ENCODE results near the gene C16orf46.

C16orf46 gene

GRCh38 chr16:81073560-81074330, 3.3 kb downstream of the C16orf46 start:
- TF ChIP-seq ZFX (IDR thresholded peaks at IDR 0.05; ENCODE audit: borderline replicate concordance) (no peak), CTCF (IDR thresholded peaks at IDR 0.05) (no peak)
- no peak overlapping the region for H3K27ac ChIP-seq

- no peak overlapping the region for H3K27ac ChIP-seq
- TF ChIP-seq ZFX (IDR thresholded peaks at IDR 0.05; ENCODE audit: borderline replicate concordance) (no peak), CTCF (IDR thresholded peaks at IDR 0.05) (no peak)
Observed at GRCh38 chr16:81071805-81072204, 5.2 kb downstream of the C16orf46 start.

- no peak overlapping the region for H3K27ac ChIP-seq
- TF ChIP-seq CTCF (IDR thresholded peaks at IDR 0.05) (no peak), ZFX (IDR thresholded peaks at IDR 0.05; ENCODE audit: borderline replicate concordance) (no peak)
Observed at GRCh38 chr16:81070979-81071378, 6.1 kb downstream of the C16orf46 start.

- no peak for TF ChIP-seq CTCF (IDR thresholded peaks at IDR 0.05)
- no peak for TF ChIP-seq ZFX (IDR thresholded peaks at IDR 0.05; ENCODE audit: borderline replicate concordance)
- H3K27ac ChIP-seq = no peak overlapping the region
Observed at GRCh38 chr16:81069063-81069462, 8.0 kb downstream of the C16orf46 start.

- TF ChIP-seq ZFX (IDR thresholded peaks at IDR 0.05; ENCODE audit: borderline replicate concordance) (no peak), CTCF (IDR thresholded peaks at IDR 0.05) (no peak)
- H3K27ac ChIP-seq = no peak overlapping the region; the same call in 1 of the 2 replicates
Observed at GRCh38 chr16:81067166-81067565, 9.9 kb downstream of the C16orf46 start.

- TF ChIP-seq ZFX (IDR thresholded peaks at IDR 0.05; ENCODE audit: borderline replicate concordance) = no peak
- TF ChIP-seq CTCF (IDR thresholded peaks at IDR 0.05) = no peak
- no peak overlapping the region; the same call in 1 of the 2 replicates for H3K27ac ChIP-seq
Observed at GRCh38 chr16:81066681-81067080, 10.4 kb downstream of the C16orf46 start.

GRCh38 chr16:81061871-81062608, 15.0 kb downstream of the C16orf46 start:
- TF ChIP-seq ZFX (IDR thresholded peaks at IDR 0.05; ENCODE audit: borderline replicate concordance) = no peak
- H3K27ac ChIP-seq = no peak overlapping the region
